ENCODE measurements around the gene PDHX.

GRCh38 chr11:34962034-34962433 lies 45.6 kb downstream of the PDHX start:
- TF ChIP-seq, protein P1, sequence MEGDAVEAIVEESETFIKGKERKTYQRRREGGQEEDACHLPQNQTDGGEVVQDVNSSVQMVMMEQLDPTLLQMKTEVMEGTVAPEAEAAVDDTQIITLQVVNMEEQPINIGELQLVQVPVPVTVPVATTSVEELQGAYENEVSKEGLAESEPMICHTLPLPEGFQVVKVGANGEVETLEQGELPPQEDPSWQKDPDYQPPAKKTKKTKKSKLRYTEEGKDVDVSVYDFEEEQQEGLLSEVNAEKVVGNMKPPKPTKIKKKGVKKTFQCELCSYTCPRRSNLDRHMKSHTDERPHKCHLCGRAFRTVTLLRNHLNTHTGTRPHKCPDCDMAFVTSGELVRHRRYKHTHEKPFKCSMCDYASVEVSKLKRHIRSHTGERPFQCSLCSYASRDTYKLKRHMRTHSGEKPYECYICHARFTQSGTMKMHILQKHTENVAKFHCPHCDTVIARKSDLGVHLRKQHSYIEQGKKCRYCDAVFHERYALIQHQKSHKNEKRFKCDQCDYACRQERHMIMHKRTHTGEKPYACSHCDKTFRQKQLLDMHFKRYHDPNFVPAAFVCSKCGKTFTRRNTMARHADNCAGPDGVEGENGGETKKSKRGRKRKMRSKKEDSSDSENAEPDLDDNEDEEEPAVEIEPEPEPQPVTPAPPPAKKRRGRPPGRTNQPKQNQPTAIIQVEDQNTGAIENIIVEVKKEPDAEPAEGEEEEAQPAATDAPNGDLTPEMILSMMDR (IDR thresholded peaks at IDR 0.05) = no peak
- TF ChIP-seq POLR2A (IDR thresholded peaks at IDR 0.05) = no peak

Measured in upper lobe of left lung (tissue), 4 donors.